CD4-positive, alpha-beta T cell treated with Interleukin-4 for 1 hour (primary cell): ENCODE measurements around the gene ZSCAN2.
"Not testable (repeated sequence)": the region's sequence is repeated elsewhere in the genome, so short reads cannot be mapped to it uniquely, and the experiment has no call there.

Experiments
- DNase-seq, 2 donors: peaks; one replicate each; pipeline ENCODE4 v3.0.0-alpha.2; 2020 to 2022

Gene ZSCAN2

DNA sequence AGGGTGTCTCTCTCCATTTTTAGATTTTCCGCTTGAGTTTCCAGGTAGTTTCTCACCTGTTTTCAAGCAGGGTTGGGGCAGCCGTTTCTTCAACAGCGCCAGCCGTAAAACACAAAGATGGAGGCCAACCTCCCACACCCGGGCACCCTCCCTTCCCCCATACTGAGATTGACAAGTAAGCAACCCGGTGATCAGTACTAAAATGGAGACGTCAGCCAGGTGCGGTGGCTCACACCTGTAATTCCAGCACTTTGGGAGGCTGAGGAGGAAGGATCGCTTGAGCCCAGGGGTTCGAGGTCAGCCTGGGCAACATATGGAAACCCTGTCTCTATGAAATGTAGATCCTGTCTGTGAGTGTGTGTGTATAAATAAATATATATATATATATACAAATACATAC lies 903 bp upstream of the ZSCAN2 start:
- DNase-seq: no peak

DNA sequence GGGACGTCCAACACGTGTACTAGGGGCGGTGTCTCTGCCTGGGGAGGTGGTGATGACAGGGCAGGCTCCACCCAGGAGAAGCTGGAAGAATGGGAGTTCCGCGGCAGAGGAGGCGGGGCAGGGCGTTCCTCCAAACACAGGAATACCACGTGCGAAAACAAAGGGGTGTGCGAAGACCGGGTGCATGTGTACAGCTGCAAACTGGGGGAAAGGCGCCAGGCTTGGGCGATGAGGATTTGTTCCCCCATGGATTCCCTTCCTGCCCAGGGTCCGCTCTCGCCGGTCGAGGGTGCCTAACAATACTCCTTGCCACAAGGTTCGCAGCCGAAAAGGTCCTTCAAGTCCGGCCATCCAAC lies 500 bp upstream of the ZSCAN2 start:
- peak; percentile 72 to 74 for DNase-seq

DNA sequence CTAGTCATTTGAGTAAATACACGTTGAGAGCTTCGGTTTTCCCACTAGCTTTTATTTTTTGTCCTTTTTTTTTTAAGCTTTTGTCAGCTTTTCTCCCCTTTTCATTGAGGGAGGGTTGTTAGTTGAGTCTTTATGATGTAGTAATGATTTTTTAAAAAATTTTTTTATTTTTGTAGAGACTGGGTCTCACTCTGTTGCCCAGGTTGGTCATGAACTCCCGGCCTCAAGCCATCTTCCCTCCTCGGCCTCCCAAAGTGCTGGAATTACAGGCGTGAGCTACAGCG lies 688 bp downstream of the ZSCAN2 start:
- DNase-seq: no peak

DNA sequence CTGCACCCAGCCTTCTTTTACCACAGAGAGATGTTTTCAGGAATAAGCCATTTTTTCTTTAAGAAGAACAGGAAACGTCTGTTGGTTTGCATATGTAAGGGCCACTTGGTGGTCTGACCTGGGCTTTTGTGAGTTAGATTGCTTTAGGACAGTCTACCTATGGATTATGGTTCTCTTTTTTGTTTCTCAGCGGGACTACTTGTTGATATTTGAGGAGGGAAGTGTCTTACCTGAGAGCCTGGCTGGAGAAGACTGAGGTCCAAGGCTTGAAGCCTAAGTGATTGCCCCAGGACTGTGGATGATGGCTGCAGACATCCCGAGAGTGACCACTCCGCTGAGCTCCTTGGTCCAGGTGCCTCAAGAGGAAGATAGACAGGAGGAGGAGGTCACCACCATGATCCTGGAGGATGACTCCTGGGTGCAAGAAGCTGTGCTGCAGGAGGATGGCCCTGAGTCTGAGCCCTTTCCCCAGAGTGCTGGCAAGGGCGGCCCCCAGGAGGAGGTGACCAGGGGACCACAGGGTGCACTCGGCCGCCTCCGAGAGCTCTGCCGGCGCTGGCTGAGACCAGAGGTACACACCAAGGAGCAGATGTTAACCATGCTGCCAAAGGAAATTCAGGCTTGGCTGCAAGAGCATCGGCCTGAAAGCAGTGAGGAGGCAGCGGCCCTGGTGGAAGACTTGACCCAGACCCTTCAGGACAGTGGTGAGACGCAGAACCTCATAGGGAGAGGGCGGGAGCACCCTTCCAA lies 3.0 kb downstream of the ZSCAN2 start:
- DNase-seq: no peak

DNA sequence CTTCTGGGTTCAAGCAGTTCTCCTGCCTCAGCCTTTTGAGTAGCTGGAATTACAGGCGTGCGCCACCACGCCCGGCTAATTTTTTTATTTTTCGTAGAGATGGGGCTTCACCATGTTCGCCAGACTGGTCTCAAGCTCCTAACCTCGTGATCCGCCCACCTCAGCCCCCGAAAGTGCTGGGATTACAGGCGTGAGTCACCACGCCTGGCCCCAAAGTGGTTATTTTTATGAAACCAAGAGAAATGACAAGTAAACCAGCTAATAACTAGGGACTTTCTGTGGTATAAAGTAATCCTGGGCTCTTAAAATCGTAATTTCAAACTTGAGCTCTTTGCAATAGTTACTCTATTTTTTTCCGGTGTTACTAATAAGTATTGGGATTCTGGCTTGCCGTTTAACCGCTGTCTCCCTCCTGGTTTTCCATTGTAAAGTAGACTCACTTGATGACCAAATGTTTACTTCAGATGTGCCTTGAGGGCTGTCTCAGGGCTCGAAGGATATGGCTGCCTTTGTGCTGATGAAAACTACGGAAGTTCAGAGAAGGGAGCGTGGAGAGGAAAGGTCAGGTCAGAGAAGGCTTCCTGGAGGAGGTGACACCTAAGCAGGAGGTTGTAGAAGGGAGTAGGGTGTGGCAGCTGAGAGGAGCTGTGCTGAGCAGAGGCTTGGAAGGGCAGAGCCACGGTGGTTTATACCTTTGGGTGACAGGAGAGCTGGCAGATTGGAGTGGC lies 4.2 kb downstream of the ZSCAN2 start:
- DNase-seq: peak in 1 of 2 donors; percentile 21

DNA sequence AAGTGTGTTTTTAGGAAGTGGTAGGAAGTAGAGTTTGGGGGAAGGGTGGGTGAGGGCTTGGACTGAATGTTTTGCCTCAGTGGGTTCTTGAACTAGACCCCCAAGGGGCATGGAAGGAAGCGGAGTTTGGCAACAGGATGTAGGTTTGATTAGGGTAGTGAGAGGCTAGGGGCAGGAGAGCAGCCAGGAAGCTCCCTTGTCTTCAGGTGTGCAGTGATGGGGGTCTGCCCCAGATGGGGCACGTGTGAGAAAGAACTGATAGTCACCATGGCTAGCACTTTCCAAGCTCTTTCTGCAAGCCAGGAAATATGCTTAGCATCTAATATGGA lies 4.7 kb downstream of the ZSCAN2 start:
- DNase-seq: peak in 1 of 2 donors; percentile 8

DNA sequence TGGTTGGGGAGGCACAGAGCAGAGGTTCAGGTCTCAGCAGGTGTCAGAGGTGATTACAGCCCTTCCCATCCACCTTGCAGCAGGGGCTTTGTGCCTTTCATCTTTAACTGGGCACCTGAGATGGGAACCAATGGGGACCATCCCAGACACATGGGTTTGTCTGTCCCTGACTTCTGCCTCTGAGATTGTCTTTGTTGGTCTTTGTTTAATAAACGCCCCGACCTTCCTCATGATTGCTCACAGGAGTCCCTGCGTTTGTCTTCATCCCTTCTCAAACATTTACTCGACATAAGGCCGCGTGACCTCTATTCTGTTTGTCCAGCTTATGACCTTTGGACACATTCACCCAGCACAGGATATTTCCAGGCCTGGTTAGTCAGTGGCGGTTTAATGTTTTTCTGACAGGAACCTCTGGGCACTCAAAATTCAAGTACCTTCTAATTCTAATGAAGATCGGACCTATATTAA lies 5.9 kb downstream of the ZSCAN2 start:
- no peak for DNase-seq

DNA sequence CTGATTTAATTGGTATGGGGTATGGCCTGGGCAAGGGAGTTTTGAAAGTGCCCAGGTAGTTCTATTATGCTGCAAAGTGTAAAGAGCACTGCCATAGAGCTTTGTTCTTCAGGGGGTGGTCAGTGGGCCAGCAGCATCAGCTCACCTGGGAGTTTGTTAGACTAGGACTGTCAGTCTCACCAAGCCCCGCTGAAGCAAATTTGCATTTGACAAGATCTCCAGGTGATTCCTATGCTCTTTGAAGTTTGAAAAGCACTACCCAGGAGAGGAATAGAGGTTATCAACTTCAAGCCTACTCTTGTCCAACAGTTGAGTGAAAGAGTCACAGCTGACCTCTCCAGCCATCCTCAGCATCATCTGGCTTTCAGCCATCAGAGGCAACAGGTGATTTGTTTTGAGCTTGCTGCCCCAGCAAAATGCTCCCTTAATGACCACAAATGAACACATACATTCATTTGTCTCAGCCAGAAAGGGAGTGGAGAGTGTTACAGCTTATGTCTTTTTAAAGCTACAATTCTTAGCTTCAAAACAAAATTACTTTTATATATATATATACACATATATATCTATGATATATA lies 8.0 kb downstream of the ZSCAN2 start:
- DNase-seq: no peak

DNA sequence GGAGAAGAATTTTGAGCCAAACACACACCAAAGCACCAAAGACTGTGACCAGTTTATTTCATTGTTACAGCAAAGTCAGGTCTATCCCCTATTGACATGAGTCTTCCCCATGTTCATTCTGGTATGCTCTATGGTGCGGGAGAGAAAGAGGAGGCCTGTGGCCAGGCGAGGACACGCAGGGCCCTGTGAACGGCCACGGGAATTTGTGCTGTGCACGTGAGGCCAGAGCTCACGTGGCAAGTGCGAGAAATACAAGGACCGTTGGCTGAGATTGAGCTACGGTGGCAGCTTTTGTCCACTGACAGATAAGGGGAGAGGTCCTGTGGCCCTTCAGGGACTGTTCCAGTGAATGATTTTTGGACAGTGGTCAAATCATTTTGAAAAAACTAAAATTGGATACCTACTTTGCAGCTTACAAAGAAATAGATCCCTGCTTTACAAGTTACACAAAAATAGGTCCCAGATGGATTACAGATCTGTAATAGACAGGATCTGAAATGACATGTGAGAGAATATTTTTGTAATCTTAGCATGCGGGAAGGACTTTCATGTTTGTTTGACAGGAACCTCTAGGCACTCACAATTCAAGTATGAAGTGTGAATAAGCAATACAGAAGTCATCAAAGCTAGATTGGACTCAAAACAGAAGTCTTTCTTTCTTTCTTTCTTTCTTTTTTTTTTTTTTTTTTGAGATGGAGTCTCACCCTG lies 9.2 kb downstream of the ZSCAN2 start:
- DNase-seq: no peak

DNA sequence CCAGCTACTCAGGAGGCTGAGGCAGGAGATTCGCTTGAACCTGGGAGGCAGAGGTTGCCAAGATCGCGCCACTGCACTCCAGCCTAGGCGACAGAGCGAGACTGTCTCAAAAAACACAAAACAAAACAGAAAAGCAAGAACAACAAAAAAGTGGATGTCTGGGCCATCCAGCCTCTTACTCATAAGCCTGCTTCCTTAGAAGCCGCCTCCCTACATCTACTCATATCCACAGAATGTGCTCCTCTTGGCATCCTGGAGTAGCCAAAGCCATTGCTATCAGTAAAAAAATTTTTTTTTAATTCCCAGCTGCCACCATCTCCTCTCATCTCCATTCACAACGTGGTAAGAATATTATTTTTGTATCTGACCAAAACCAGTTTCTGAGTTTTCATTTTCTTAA lies 10.8 kb downstream of the ZSCAN2 start:
- no peak for DNase-seq

DNA sequence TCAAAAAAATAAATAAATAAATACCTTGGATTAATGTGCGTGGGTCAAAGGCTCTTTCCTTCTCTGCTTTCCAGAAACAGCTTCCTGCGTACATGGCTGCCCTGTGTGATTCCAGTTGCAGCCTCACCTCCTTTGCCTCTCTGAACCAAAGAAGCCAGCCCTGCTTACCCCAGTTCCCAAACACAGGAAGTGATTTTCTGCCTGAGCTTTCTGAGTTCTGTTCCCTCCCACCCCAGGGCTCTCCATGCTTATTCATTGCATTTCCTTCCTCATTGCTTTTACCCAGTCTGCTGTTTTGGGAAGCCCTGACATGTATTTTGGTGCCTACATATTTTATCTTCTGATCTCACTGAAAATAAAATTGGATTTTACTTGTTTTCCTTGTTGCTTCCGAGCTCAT lies 15.4 kb downstream of the ZSCAN2 start:
- DNase-seq: no peak

DNA sequence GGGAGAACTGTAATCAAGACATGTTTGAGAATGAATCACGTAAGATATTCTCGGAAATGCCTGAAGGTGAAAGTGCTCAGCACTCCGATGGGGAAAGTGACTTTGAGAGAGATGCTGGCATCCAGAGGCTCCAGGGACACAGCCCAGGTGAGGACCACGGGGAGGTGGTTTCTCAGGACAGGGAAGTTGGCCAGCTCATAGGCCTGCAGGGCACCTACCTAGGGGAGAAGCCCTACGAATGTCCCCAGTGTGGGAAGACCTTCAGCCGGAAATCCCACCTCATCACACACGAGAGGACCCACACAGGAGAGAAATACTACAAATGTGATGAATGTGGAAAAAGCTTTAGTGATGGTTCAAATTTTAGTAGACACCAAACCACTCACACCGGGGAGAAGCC lies 19.8 kb downstream of the ZSCAN2 start:
- no peak for DNase-seq

DNA sequence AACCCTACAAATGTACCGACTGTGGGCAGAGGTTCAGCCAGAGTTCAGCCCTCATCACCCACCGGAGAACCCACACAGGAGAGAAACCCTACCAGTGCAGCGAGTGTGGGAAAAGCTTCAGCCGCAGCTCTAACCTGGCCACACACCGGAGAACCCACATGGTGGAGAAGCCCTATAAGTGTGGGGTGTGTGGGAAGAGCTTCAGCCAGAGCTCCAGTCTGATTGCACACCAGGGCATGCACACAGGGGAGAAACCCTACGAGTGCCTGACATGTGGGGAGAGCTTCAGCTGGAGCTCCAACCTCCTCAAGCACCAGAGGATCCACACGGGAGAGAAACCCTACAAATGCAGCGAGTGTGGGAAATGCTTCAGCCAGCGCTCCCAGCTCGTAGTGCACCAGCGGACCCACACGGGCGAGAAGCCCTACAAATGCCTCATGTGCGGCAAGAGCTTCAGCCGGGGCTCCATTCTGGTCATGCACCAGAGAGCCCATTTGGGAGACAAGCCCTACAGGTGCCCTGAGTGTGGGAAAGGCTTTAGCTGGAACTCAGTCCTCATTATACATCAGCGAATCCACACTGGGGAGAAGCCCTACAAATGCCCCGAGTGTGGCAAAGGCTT lies 20.7 kb downstream of the ZSCAN2 start:
- no peak for DNase-seq

DNA sequence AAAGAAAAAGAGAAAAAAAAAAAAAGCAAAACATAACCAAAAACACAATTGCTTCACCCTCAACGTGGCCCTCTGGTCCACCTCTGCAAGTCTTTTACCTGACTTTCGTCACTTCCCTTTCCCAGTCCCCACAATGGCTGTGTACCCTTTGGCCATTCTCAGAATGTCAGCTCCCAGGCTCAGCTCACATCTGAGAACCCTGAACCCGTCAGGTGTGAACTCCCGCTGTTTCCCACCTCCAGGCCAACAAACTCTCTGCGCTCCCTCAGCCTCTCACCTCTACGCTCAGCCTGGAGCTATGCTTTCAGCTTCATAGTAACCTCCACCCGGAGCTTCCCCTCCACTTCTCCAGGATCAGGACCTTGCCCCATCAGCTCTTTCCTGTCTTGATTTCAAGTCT lies 23.6 kb downstream of the ZSCAN2 start:
- DNase-seq: no peak

DNA sequence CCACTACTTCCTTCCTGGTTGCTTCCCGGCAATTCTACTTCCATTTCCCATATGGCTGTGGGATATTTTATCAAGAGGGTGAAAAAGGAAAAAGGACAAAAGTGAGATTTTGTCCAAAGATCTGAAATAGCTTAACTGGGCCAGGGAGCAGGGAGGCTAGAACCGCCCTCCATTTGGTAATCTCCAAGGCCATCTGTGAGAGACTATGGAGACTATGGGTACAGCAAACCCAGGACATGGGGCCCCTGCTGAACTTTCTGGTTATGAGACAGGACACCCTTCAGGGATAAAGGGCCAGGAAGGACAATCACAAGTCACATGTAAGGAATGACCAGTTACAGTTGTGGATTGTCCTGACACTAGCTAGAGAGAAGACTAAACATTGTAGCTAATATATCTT lies 24.3 kb downstream of the ZSCAN2 start:
- DNase-seq: no peak

DNA sequence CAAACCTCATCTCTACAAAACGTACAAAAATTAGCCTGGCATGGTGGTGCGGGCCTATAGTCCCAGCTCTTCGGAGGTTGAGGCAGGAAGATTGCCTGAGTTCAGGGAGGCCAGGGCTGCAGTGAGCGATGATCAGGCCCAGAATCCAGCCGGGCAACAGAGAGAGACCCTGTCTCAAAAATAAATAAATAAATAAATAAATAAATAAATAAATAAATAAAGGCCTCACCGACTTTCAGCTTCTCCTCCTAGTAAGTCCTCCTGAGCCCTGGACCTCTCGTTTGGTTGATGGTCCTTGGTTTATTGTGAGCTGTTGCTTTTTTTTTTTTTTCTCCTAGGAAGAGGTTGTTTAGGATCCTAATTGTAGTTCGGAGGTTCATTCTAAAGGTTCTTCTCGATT lies 28.2 kb downstream of the ZSCAN2 start:
- no peak for DNase-seq

DNA sequence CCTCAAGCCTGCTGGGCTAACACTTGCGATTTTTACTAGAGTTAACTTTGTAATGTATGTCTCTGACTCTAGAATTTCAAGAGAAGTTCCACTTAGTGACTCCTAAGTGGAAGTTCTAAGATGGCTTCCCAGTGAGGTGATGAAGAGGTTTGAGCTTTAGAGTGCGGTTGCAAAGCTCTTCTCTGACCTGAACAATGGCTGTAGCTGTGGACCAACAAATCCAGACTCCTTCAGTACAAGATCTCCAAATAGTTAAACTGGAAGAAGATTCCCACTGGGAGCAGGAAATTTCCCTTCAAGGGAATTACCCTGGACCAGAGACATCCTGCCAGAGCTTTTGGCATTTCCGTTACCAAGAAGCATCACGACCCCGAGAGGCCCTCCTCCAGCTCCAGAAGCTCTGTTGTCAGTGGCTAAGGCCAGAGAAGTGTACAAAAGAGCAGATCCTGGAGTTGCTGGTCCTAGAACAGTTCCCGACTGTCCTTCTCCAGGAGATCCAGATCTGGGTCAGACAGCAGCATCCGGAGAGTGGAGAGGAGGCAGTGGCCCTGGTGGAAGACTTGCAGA lies 31.0 kb downstream of the ZSCAN2 start:
- DNase-seq: no peak

DNA sequence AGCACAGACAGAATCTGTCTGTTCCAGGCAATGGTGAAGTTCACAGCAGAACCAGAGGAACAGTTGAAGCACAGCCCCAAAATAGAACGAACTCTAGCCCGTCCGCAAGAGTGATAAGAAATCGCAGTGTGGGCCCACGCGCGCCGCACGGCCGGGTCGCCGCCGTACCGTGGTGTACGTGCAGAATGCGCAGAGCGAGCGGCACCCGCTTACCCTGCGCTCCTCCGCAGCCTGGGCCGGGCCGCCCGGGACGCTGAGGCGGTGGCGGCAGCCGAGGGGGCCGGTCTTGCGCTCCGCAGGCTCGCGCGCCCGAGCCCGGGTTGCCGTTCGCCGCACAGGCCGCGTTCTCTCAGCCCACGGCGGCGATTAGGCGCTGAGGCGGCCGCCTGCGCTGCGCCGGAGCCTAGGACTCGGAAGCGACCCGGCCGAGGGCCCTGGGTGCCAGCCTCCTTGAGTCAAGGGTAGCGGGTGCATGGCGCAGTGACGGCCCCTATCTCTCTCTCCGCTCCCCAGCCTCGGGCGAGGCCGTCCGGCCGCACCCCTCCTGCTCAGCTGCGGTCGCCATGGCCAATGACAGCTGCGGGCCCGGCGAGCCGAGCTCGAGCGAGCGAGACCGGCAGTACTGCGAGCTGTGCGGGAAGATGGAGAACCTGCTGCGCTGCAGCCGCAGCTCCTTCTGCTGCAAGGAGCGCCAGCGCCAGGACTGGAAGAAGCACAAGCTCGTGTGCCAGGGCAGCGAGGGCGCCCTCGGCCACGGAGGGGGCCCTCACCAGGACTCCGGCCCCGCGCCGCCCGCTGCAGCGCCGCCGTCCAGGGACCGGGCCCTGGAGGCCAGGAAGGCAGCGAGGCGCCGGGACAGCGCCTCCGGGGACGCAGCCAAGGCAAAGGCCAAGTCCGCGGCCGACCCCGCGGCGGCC lies 32.8 kb downstream of the ZSCAN2 start:
- DNase-seq: peak; percentile 58 to 65

DNA sequence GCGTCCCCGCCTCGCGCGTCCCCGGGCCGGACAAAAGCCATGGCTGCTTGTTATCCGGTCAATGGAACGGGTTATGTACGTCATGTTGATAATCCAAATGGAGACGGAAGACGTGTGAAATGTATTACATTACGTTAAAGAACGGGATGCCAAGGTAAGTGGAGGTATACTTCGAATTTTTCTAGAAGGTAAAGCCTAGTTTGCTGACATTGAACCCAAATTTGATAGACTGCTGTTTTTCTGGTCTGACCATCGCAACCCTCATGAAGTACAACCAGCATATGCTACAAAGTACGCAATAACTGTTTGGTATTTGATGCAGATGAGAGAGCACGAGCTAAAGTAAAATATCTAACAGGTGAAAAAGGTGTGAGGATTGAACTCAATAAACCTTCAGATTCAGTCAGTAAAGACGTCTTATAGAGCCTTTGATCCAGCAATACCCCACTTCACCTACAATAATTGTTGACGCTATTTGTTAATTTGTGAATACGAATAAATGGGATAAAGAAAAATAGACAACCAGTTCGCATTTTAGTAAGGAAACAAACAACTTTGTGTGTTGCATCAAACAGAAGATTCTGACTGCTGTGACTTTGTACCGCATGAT lies 33.5 kb downstream of the ZSCAN2 start:
- peak in 1 of 2 donors; percentile 22 for DNase-seq

DNA sequence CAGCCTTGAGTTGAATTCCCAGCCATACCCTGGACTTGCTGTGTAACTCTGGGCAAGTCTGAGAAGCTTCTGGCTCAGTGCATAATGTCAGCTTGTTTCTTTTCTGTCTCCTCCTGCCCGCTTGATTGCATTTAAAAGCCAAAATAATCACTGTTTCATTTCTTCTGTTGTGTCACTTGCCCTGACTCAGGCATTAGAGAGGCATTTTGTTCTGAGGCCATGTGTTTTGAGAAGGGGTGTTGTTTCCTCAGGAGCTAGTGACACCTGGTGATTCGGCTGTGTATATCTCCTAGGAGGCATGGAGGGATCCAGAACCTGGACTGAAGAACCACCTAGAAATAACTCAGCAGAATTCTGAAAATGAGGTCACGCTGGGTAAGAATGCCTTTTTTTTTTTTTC lies 37.3 kb downstream of the ZSCAN2 start:
- peak in 1 of 2 donors; percentile 25 for DNase-seq

DNA sequence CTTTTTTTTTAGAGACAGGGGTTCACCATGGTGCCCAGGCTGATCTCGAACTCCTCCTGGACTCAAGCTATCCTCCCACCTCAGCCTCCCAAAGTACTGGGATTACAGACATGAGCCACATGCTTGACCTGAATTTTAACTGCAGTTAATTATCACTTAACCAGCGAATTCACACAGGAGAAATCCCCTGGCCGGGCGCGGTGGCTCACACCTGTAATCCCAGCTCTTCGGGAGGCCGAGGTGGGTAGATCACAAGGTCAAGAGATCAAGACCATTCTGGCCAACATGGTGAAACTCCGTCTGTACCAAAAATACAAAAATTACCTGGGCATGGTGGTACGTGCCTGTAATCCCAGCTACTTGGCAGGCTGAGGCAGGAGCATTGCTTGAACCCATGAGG lies 41.1 kb downstream of the ZSCAN2 start:
- not testable (repeated sequence) for DNase-seq

DNA sequence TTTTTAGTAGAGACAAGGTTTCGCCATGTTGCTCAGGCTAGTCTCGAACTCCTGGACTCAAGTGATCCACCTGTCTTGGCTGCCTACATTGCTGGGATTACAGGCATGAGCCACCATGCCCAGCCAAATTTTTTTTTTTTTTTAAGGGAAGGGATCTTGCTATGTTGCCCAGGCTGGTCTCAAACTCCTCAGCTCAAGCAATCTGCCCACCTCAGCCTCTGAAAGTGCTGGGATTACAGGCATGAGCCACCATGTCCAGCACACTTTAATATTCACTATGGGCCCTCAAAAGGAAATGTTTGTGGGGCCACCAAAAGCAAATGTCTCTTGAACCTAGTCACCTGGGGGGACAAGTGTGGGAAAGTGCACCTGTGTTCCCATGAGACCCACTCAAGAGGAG lies 41.8 kb downstream of the ZSCAN2 start:
- not testable (repeated sequence) for DNase-seq
